C4-2B (cell line): Measurements from ENCODE around the gene HES6.

Source experiments
- H3K27ac ChIP-seq: fragments of 450-650 bp; 2 replicates; pipeline ENCODE4 v1.5.1; 2017
- CTCF ChIP-seq: fragments of 450-650 bp; conservative IDR thresholded peaks from 2 replicates; pipeline ENCODE4 v1.5.1; 2017; ENCODE audit warnings: mild to moderate bottlenecking
- ZFX ChIP-seq: fragments of 450-650 bp; IDR thresholded peaks from 2 replicates; pipeline ENCODE4 v1.6.1; 2017

Gene HES6

GRCh38 chr2:238262496-238263122 is 22.8 kb upstream of the HES6 start:
- peak overlapping the region; percentile 78 for H3K27ac ChIP-seq
- TF ChIP-seq ZFX (no peak), CTCF (no peak)

GRCh38 chr2:238261718-238262375 is 22.0 kb upstream of the HES6 start:
- peak overlapping the region; percentile 78 for H3K27ac ChIP-seq
- TF ChIP-seq CTCF (no peak), ZFX (no peak)

GRCh38 chr2:238260883-238261282 is 21.0 kb upstream of the HES6 start:
- TF ChIP-seq ZFX (no peak), CTCF (no peak)
- no peak overlapping the region for H3K27ac ChIP-seq

- no peak overlapping the region for H3K27ac ChIP-seq
- TF ChIP-seq ZFX: no peak
- TF ChIP-seq CTCF: peak; percentile 20
Measured at GRCh38 chr2:238259061-238260020, 19.5 kb upstream of the HES6 start.

- H3K27ac ChIP-seq: no peak overlapping the region
- TF ChIP-seq CTCF: no peak
Measured at GRCh38 chr2:238257786-238258700, 18.2 kb upstream of the HES6 start.

GRCh38 chr2:238256594-238257104 is 16.8 kb upstream of the HES6 start:
- no peak overlapping the region for H3K27ac ChIP-seq
- no peak for TF ChIP-seq ZFX
- peak; percentile 98 for TF ChIP-seq CTCF
